ENCODE data around the gene COL5A1. TPM values are rescaled to one million over a fixed set of nuclear protein-coding genes. Genes with fewer than 3 reads are reported as not detected.
"Not testable (repeated sequence)": the region's sequence is repeated elsewhere in the genome, so short reads cannot be mapped to it uniquely, and the experiment has no call there.

Gene COL5A1
- total RNA-seq, 2 experiments from 2014 or later = 0.05 to 0.08 TPM

- ChIA-PET POLR2A (no interaction called here), CTCF (no interaction called here)
- no peaks in the 10 kb centered on the region for H3K9me3 Mint-ChIP-seq (ENCODE audit: insufficient read depth)
- no peak for ATAC-seq
- no peaks in the 10 kb centered on the region for H3K36me3 Mint-ChIP-seq (ENCODE audit: low read depth)
- no peak overlapping the region for H3K4me3 Mint-ChIP-seq
- no peaks in the 10 kb centered on the region for H3K27me3 Mint-ChIP-seq (ENCODE audit: low read depth)
- H3K4me1 Mint-ChIP-seq (ENCODE audit: low read depth) = no peaks in the 10 kb centered on the region
- no peak overlapping the region for H3K27ac Mint-ChIP-seq
- no peak for DNase-seq
Observed at GRCh38 chr9:134850611-134851010, 209.0 kb downstream of the COL5A1 start.

GRCh38 chr9:134851020-134851419 lies 209.4 kb downstream of the COL5A1 start:
- Mint-ChIP-seq H3K27ac (no peak overlapping the region), H3K27me3 (ENCODE audit: low read depth) (no peaks in the 10 kb centered on the region), H3K36me3 (ENCODE audit: low read depth) (no peaks in the 10 kb centered on the region), H3K9me3 (ENCODE audit: insufficient read depth) (no peaks in the 10 kb centered on the region), H3K4me3 (no peak overlapping the region), H3K4me1 (ENCODE audit: low read depth) (no peaks in the 10 kb centered on the region)
- ChIA-PET CTCF (no interaction called here), POLR2A (no interaction called here)
- ATAC-seq (no peak), DNase-seq (no peak)

GRCh38 chr9:134852906-134853654 lies 211.5 kb downstream of the COL5A1 start:
- Mint-ChIP-seq H3K9me3 (ENCODE audit: insufficient read depth) (no peaks in the 10 kb centered on the region), H3K4me3 (no peak overlapping the region), H3K27me3 (ENCODE audit: low read depth) (no peaks in the 10 kb centered on the region), H3K36me3 (ENCODE audit: low read depth) (no peaks in the 10 kb centered on the region), H3K27ac (no peak overlapping the region), H3K4me1 (ENCODE audit: low read depth) (no peaks in the 10 kb centered on the region)
- ATAC-seq (no peak), DNase-seq (no peak)
- ChIA-PET CTCF (no interaction called here), POLR2A (no interaction called here)

- ChIA-PET CTCF (no interaction called here), POLR2A (no interaction called here)
- ATAC-seq (no peak), DNase-seq (no peak)
- Mint-ChIP-seq H3K4me3 (no peak overlapping the region), H3K27ac (no peak overlapping the region), H3K36me3 (ENCODE audit: low read depth) (no peaks in the 10 kb centered on the region), H3K27me3 (ENCODE audit: low read depth) (no peaks in the 10 kb centered on the region), H3K9me3 (ENCODE audit: insufficient read depth) (no peaks in the 10 kb centered on the region), H3K4me1 (ENCODE audit: low read depth) (no peaks in the 10 kb centered on the region)
Observed at GRCh38 chr9:134853893-134854292, 212.3 kb downstream of the COL5A1 start.

- POLR2A ChIA-PET = no interaction called here
- no peaks in the 10 kb centered on the region for H3K36me3 Mint-ChIP-seq (ENCODE audit: low read depth)
Observed at GRCh38 chr9:134854541-134854981, 213.0 kb downstream of the COL5A1 start.

GRCh38 chr9:134855231-134855899 lies 213.8 kb downstream of the COL5A1 start:
- no peaks in the 10 kb centered on the region for H3K27me3 Mint-ChIP-seq (ENCODE audit: low read depth)
- H3K4me1 Mint-ChIP-seq (ENCODE audit: low read depth) = no peaks in the 10 kb centered on the region
- ATAC-seq (no peak), DNase-seq (no peak)
- no peak overlapping the region for H3K27ac Mint-ChIP-seq
- H3K4me3 Mint-ChIP-seq = no peak overlapping the region
- ChIA-PET POLR2A (no interaction called here), CTCF (no interaction called here)
- no peaks in the 10 kb centered on the region for H3K36me3 Mint-ChIP-seq (ENCODE audit: low read depth)
- H3K9me3 Mint-ChIP-seq (ENCODE audit: insufficient read depth) = no peaks in the 10 kb centered on the region

More at GRCh38 chr9:134854541-134854981, 213.0 kb downstream of the COL5A1 start:
- ATAC-seq = no peak
- H3K4me3 Mint-ChIP-seq = no peak overlapping the region
- no peaks in the 10 kb centered on the region for H3K4me1 Mint-ChIP-seq (ENCODE audit: low read depth)
- H3K27me3 Mint-ChIP-seq (ENCODE audit: low read depth) = no peaks in the 10 kb centered on the region
- no peaks in the 10 kb centered on the region for H3K9me3 Mint-ChIP-seq (ENCODE audit: insufficient read depth)
- DNase-seq = no peak
- no peak overlapping the region for H3K27ac Mint-ChIP-seq
- CTCF ChIA-PET = no interaction called here

GRCh38 chr9:134855900-134856377 lies 214.3 kb downstream of the COL5A1 start:
- no peaks in the 10 kb centered on the region for H3K9me3 Mint-ChIP-seq (ENCODE audit: insufficient read depth)
- H3K27me3 Mint-ChIP-seq (ENCODE audit: low read depth) = no peaks in the 10 kb centered on the region
- no peak overlapping the region for H3K4me3 Mint-ChIP-seq
- ChIA-PET CTCF (no interaction called here), POLR2A (no interaction called here)
- no peak for DNase-seq
- no peak for ATAC-seq
- no peaks in the 10 kb centered on the region for H3K36me3 Mint-ChIP-seq (ENCODE audit: low read depth)
- no peaks in the 10 kb centered on the region for H3K4me1 Mint-ChIP-seq (ENCODE audit: low read depth)
- no peak overlapping the region for H3K27ac Mint-ChIP-seq

DNA sequence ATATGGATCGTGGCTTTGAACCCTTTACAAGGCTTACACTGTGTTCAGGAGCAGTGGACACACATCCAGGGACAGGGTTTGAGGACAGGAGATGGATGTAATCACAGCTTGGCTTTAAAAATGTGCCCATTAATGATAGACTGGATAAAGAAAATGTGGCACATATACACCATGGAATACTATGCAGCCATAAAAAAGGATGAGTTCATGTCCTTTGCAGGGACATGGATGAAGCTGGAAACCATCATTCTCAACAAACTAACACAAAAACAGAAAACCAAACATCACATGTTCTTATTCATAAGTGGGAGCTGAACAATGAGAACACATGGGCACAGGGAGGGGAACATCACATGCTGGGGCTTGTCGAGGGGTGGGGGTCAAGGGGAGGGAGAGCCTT lies 215.8 kb downstream of the COL5A1 start:
- ATAC-seq; DNase-seq; H3K27me3 Mint-ChIP-seq (ENCODE audit: low read depth); H3K4me3 Mint-ChIP-seq; CTCF ChIA-PET; H3K4me1 Mint-ChIP-seq (ENCODE audit: low read depth); H3K9me3 Mint-ChIP-seq (ENCODE audit: insufficient read depth); POLR2A ChIA-PET; H3K36me3 Mint-ChIP-seq (ENCODE audit: low read depth); H3K27ac Mint-ChIP-seq: not testable (repeated sequence)

- no peak for DNase-seq
- Mint-ChIP-seq H3K27ac (no peak overlapping the region), H3K4me3 (no peak overlapping the region), H3K4me1 (ENCODE audit: low read depth) (no peaks in the 10 kb centered on the region), H3K9me3 (ENCODE audit: insufficient read depth) (no peaks in the 10 kb centered on the region), H3K27me3 (ENCODE audit: low read depth) (no peaks in the 10 kb centered on the region), H3K36me3 (ENCODE audit: low read depth) (no peaks in the 10 kb centered on the region)
- ChIA-PET POLR2A (no interaction called here), CTCF (interaction anchor here (0.8 kb wide), 1 partner anchor 160 kb away, joined by 3 read pairs; no protein-coding TSS in a partner anchor)
- ATAC-seq = no peak
Observed at GRCh38 chr9:134858051-134858841, 216.6 kb downstream of the COL5A1 start.

DNA sequence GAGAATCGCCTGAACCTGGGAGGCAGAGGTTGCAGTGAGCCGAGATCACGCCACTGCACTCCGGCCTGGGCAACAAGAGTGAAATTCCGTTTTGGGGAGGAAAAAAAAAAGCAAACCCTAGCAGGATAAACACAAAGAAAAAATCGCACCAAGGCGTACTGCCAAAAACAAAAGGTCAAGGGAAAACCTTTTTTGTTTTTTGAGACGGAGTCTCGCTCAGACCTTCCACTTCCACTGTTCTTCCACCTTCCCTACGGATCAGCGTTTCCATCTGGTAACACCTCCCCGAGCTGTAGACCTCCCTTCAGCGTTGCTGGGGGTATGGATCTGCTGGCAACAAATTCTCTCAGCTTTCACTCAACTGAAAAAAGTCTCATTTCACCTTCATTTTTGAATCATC lies 218.9 kb downstream of the COL5A1 start:
- H3K9me3 Mint-ChIP-seq (ENCODE audit: insufficient read depth) = no peaks in the 10 kb centered on the region
- ATAC-seq (no peak), DNase-seq (no peak)
- H3K27ac Mint-ChIP-seq = no peak overlapping the region
- no peaks in the 10 kb centered on the region for H3K27me3 Mint-ChIP-seq (ENCODE audit: low read depth)
- POLR2A ChIA-PET = no interaction called here
- H3K4me1 Mint-ChIP-seq (ENCODE audit: low read depth) = no peaks in the 10 kb centered on the region
- CTCF ChIA-PET = no interaction called here
- H3K36me3 Mint-ChIP-seq (ENCODE audit: low read depth) = no peaks in the 10 kb centered on the region
- no peak overlapping the region for H3K4me3 Mint-ChIP-seq

DNA sequence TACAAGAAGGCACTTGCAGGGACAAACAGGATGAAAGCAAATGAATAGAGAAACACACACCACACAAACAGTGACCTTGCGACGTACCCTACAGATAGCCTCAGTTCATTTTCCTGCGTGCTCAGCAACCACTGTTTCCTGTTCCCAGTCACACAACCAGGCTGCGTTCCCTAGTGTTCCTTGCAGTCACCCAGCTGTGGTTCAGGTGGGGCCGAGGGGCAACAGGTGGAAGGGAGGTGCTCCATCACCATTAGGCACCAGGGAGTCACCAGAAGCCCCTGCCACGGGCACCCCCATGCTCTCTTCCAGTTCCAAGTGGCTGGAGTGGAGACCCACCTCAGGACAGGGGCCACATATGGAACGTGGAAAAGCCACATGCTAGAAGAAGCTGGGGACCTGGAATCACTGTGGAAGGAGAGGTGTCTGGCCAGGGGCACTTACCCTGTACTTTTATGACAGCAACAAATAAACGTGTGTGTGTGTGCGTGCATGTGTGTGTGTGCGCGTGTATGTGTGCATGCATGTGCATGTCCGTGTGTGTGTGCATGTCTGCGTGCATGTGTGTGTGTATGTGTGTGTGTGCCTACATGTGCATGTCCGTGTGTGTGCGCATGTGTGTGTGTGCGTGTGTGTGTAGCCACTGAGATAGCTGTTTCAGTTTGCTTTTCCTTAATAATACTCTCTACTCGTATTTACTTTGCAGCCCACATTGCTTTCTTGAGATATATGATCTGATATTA lies 220.2 kb downstream of the COL5A1 start:
- ATAC-seq (no peak), DNase-seq (no peak)
- no peaks in the 10 kb centered on the region for H3K36me3 Mint-ChIP-seq (ENCODE audit: low read depth)
- ChIA-PET POLR2A (no interaction called here), CTCF (no interaction called here)
- H3K9me3 Mint-ChIP-seq (ENCODE audit: insufficient read depth) = no peaks in the 10 kb centered on the region
- no peak overlapping the region for H3K4me3 Mint-ChIP-seq
- no peaks in the 10 kb centered on the region for H3K27me3 Mint-ChIP-seq (ENCODE audit: low read depth)
- H3K4me1 Mint-ChIP-seq (ENCODE audit: low read depth) = no peaks in the 10 kb centered on the region
- H3K27ac Mint-ChIP-seq = no peak overlapping the region
